Calu3 (cell line): ENCODE measurements around the gene C11orf98. TPM values are rescaled to one million over a fixed set of nuclear protein-coding genes. Genes with fewer than 3 reads are reported as not detected.
A peak's percentile ranks its signal among the peaks of the same experiment; 100 is the strongest.

Experiments used
- Bru-seq: library from RNA; stranded (reverse); fragments of 400-500 nt; gene quantifications from one replicate; lab custom pipeline; 2021; lab: Mats Ljungman, UMichigan
- BruChase-seq, 2 experiments: library from RNA; stranded (reverse); fragments of 400-500 nt; gene quantifications; one replicate each; lab custom pipeline; 2021; lab: Mats Ljungman, UMichigan
- BruUV-seq: library from RNA; stranded (reverse); fragments of 400-500 nt; replicated peaks from 2 replicates; lab custom pipeline; 2021; lab: Mats Ljungman, UMichigan
- CTCF ChIA-PET: fragments of 300-600 bp; sonication (Branson Sonifier 250); formaldehyde crosslinking; loops from one replicate; lab custom pipeline; 2022; ENCODE audit warnings: antibody characterized with exemption; lab: Charles Lee
- DNase-seq: peaks from one replicate; pipeline ENCODE4 v3.0.0; 2022
- H3K27ac Mint-ChIP-seq: one replicate; pipeline ENCODE4 v1.8.0; 2022; ENCODE audit warnings: mixed read lengths; ENCODE audit not compliant: unreplicated experiment
- H3K27me3 Mint-ChIP-seq: one replicate; pipeline ENCODE4 v1.8.0; 2022; ENCODE audit warnings: mixed read lengths; ENCODE audit not compliant: unreplicated experiment
- H3K36me3 Mint-ChIP-seq: one replicate; pipeline ENCODE4 v1.8.0; 2022; ENCODE audit warnings: mild to moderate bottlenecking, moderate library complexity, mixed read lengths; ENCODE audit not compliant: insufficient read depth, unreplicated experiment
- H3K4me1 Mint-ChIP-seq: one replicate; pipeline ENCODE4 v1.8.0; 2022; ENCODE audit warnings: mild to moderate bottlenecking, low read depth, mixed read lengths; ENCODE audit not compliant: unreplicated experiment
- H3K4me3 Mint-ChIP-seq: one replicate; pipeline ENCODE4 v1.8.0; 2022; ENCODE audit warnings: mild to moderate bottlenecking, low read depth, moderate library complexity, mixed read lengths; ENCODE audit not compliant: unreplicated experiment
- H3K9me3 Mint-ChIP-seq: one replicate; pipeline ENCODE4 v1.8.0; 2022; ENCODE audit warnings: low read depth, mixed read lengths; ENCODE audit not compliant: unreplicated experiment
- CTCF ChIP-seq: fragments of 200-600 bp; IDR thresholded peaks from one replicate; pipeline ENCODE4 v1.8.0; 2022; ENCODE audit warnings: antibody characterized with exemption; ENCODE audit not compliant: unreplicated experiment
- intact Hi-C: fragments of 100-400 bp; cut with micrococcal nuclease; formaldehyde crosslinking; loops from one replicate; pipeline ENCODE4 v1.10.0; 2022; ENCODE audit not compliant: unreplicated experiment
- long read RNA-seq: library from polyadenylated mRNA; stranded (forward); transcript quantifications from one replicate; pipeline ENCODE4 v2.0.0, GENCODE V29; 2022
- total RNA-seq: library from RNA; stranded (reverse); gene quantifications from 2 replicates; pipeline ENCODE4 v1.2.3, GENCODE V29; 2022

C11orf98 gene
- 61.7 and 67.4 TPM in 2 replicates for total RNA-seq
- Bru-seq, nascent RNA, result percentile 70 among the genes with signal in this experiment
- BruChase-seq, experiment 1, labeled RNA remaining after a 6-hour chase, result percentile 76 among the genes with signal in this experiment
- percentile 78 among the genes with signal in this experiment for BruChase-seq, experiment 2, labeled RNA remaining after a 2-hour chase
- long read RNA-seq, transcript C11orf98-203 (3 exons, 774 nt), result minor isoform, 8 of 145 reads
- long read RNA-seq, transcript C11orf98-201 (4 exons, 654 nt), result major isoform, 131 of 145 reads
- long read RNA-seq, partial matches to known transcripts, result 2 of 145 reads
- long read RNA-seq, other reads (novel, unspliced or antisense), result 2 of 145 reads

DNA sequence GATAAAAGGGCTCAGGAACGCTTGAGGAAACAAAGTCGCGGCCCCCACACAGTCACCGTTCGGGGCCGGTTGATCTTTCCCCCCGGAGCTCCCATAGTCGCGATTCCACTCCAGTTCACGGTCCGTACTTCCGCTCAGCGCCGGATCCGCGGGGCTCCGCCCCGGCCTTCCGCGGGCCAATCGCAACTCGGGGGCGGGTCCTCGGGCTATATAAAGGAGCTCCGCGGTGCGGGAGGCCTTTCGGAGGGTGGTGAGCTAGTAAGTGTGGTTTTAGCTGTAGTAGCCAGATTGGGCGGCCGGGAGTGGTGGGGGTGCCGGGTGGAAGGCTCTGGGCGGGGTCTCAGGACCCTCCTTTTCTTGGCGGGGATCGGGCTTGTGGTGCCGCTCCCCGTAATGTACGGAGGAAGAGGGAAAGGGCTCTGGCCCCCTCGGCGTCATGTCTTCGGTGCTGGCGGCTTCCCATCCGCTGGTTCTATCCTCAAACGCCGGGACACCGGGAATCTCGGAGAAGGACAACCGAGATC is at the start of gene C11orf98, which contains the start of gene CSKMT:
C11orf98 (minus strand) TSS at position 136 of the 524 bp plus-strand sequence; CDS start at position 95, 41 bp downstream.
CSKMT (plus strand) TSS at position 238 of the 524 bp plus-strand sequence. CDS start 568 bp downstream, outside the sequence.
- no peaks in the 10 kb centered on the region for H3K27me3 Mint-ChIP-seq
- H3K9me3 Mint-ChIP-seq, result no peaks in the 10 kb centered on the region
- H3K36me3 Mint-ChIP-seq, result peaks cover 67% of the 10 kb centered on the region
- intact Hi-C loops, result no loop called here
- H3K4me3 Mint-ChIP-seq, result peak within 1 kb of the TSS; percentile 91
- BruUV-seq, result TSS peak; percentile 92
- CTCF ChIA-PET, result interaction anchor here (0.6 to 2.0 kb wide), 8 partner anchors 10 to 555 kb away, joined by 3 to 6 read pairs (median 3); partner anchors contain the start of genes EEF1G, INTS5, MTA2 and TUT1
- peak within 1 kb of the TSS; percentile 99 for H3K27ac Mint-ChIP-seq
- no peak for TF ChIP-seq CTCF
- peak; percentile 96 for DNase-seq
- H3K4me1 Mint-ChIP-seq, result peaks cover 9% of the 10 kb centered on the region

GRCh38 chr11:62713343-62713742 is 48.3 kb upstream of the C11orf98 start:
- DNase-seq, result peak; percentile 69
- H3K4me3 Mint-ChIP-seq, result peak overlapping the region; percentile 64
- CTCF ChIA-PET, result interaction anchor here (1.0 to 1.4 kb wide), 2 partner anchors 73 to 92 kb away, joined by 3 read pairs; partner anchors contain the start of gene B3GAT3

DNA sequence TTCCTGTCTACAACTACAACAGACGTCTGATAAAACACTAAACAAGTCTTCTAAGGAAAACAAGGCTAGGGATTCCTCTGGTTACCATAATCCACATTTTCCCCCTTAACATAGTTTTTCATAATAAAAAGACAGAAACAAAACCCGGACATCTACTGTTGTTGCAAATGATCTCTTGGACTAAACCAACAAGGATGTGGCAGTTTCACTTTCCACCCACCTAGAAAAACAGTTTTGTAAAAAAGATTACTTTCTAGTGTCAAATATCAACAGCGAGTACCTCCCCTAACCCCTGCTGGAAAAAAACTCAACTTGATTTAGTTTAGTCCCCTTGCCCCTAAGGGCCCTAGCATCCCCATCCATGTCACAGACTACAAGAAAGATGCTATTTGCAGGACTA is 47.9 kb upstream of the C11orf98 start:
- intact Hi-C loops, result no loop called here
- Mint-ChIP-seq H3K36me3 (peaks cover 98% of the 10 kb centered on the region), H3K27ac (peak overlapping the region; percentile 95), H3K4me3 (peak overlapping the region; percentile 64), H3K4me1 (peaks cover 48% of the 10 kb centered on the region), H3K9me3 (no peaks in the 10 kb centered on the region), H3K27me3 (no peaks in the 10 kb centered on the region)
- no peak for DNase-seq
- CTCF ChIA-PET, result interaction anchor here (1.4 kb wide), 1 partner anchor 74 kb away, joined by 3 read pairs; no protein-coding TSS in a partner anchor
- BruUV-seq, result TSS peak; percentile 18
- no peak for TF ChIP-seq CTCF

More at GRCh38 chr11:62713343-62713742, 48.3 kb upstream of the C11orf98 start:
- Mint-ChIP-seq H3K4me1 (peaks cover 48% of the 10 kb centered on the region), H3K27me3 (no peaks in the 10 kb centered on the region), H3K36me3 (peaks cover 98% of the 10 kb centered on the region), H3K27ac (peak overlapping the region; percentile 95), H3K9me3 (no peaks in the 10 kb centered on the region)
- intact Hi-C loops, result no loop called here
- TF ChIP-seq CTCF, result no peak
- no TSS peak for BruUV-seq

- TF ChIP-seq CTCF, result no peak
- peaks cover 98% of the 10 kb centered on the region for H3K36me3 Mint-ChIP-seq
These were observed 47.3 kb upstream of the C11orf98 start for GRCh38 chr11:62712276-62712812.

More at GRCh38 chr11:62712276-62712812, 47.3 kb upstream of the C11orf98 start:
- no peak for DNase-seq
- Mint-ChIP-seq H3K27me3 (no peaks in the 10 kb centered on the region), H3K4me3 (peak overlapping the region; percentile 19), H3K9me3 (no peaks in the 10 kb centered on the region), H3K4me1 (peaks cover 48% of the 10 kb centered on the region), H3K27ac (peak overlapping the region; percentile 95)
- CTCF ChIA-PET, result no interaction called here
- BruUV-seq, result no TSS peak
- intact Hi-C loops, result no loop called here
